Right lung (tissue), 5 donors: ENCODE results near the gene ZDHHC14. TPM values are rescaled to one million over a fixed set of nuclear protein-coding genes. Genes with fewer than 3 reads are reported as not detected.
A peak's percentile ranks its signal among the peaks of the same experiment; 100 is the strongest.

Experiments
- DNase-seq, 2 donors: peaks; one replicate each; pipeline ENCODE4 v3.0.0-alpha.2; 2013
- polyA plus RNA-seq, 5 donors: library from polyadenylated mRNA; unstranded; fragments of 120-200 nt; gene quantifications; one replicate each; pipeline versions ENCODE4 v1.2.1 to v1.2.3, GENCODE V29; 2013; ENCODE audit warnings: inconsistent platforms in 1 of 5, low replicate concordance in 1 of 5; ENCODE audit not compliant: insufficient read length in 5 of 5, insufficient read depth in 1 of 5

Gene ZDHHC14
- polyA plus RNA-seq, 5 donors = 19.1 to 29.5 (median 25.6) TPM

DNA sequence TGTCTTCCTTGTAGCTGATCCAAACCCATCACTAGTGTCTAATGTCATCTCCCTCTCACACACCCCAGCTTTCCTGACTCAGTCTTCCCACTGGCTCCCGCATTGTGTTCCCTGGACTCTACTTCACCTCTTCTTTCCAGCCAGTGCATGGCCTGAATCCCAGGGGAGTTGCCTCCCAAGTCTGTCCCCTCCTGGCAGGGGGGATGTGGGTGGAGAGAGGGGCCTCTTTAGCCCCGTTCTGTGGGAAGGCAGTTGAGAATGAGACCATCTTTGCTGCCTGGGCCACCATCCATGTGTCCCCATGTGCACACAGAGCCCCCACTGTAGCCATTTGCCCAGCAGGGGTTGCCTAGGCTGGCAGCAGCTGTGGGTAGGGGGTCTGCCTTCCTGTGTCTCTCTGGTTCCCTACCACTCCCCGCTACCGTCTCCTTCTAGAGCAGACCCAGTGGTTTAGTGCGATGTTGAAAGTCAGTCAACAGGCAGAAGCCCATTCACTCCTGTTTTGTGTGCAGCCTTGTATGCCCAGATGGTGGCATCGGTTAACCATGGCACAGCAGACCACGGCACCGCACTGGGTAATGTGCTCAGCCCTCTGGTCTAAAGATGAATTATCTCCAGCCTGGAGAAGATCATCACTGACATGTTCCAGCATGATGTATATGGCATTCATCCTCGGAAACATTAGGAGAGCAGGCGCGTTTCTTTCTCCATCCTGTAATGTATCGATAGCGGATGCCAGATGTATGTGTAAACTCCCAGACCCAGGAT, 263.2 kb downstream of the ZDHHC14 start:
- DNase-seq = no peak

DNA sequence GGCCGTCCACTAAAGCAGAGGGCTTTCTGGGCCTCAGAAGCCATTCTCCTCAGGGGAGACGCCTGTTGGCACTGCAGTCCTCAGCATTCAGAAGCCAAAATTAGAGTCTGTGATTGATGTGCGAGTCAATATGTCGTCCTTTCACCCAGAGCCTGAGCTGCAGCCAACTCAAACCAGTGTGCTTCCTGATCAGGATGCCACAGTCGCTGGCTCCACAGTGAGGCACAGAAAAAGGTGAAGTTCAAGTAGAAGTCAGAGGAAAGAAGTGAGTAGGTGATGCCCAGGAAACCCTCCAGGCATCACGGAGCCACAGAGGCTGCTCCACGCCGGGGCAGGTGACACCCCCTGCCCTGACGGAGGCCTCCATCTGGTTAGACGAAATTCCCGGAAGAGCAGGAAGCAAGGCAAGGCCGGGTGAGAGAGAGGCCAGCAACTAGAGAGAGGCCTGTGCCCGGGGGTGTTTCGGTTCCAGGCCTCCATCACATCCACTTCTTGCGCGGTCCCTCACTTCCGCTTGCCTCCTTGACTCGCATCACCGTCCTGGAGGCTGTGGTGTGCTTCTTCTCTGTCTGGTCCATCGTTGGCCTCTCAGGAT, 264.3 kb downstream of the ZDHHC14 start:
- DNase-seq = no peak

DNA sequence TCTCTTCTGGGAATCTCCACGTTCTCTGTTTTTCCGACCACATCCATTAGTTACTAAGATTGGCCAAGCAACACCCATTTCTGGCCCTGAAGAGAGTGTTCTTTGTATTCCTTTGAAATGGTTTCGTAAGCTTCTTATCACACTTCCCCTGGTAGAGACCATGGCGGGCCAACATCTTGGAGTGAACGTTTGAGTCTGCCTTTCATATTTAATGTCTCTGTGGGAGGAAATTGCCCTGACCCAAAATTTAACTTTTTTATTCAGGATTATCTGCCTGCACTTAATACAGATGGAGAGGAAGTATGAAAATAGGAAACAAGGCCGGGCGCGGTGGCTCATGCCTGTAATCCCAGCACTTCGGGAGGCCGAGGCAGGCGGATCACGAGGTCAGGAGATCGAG, 265.0 kb downstream of the ZDHHC14 start:
- DNase-seq = no peak

DNA sequence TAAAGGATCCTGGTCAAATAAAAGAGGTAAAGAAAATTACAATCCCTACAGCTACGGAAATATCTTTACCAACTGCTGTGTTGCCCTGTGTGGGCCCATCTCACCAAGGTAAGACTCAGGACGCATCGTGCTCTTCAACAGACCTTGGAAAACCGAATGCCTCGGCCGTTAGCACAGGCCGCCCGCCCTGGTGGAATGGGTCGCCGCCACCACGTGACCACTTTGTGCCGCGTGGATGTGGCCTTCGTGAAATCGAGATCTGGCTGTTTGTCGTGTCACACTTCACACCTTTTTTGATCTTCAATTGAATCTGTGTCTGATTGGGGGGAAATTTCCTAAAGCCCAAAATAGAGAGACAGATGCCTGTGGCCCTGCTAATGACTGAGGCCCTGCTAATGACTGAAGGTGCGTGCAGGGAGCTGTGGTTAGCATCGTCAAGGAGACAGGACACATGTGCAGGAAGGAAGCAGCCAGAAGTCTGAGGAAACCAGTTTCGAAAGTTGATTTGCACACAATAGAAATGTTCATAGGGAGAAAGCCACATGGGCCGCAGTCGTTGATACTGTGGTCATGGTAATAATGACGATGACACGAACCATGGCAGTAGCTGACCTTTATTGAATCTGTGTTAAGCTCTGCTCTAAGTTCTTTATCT, 266.4 kb downstream of the ZDHHC14 start:
- no peak for DNase-seq

DNA sequence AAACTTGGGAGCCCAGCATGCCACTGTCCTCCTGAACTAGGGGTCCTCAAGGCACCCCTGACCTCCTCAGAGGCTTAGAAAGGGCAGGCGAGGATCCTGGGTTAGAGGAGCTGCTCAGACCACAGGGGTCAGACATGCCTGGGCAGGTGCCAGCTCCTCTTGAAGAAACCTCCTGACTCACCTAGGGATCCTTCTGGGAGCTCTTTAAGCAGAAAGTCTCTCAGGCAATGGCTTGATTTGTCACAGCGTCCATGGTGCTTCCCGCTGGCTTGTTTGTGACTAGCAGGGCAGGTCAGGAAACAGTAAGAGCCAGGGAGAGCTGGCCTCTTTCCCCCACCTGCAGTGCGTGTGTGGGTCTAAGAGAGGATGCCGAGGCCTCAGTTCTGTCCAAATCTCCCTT, 267.6 kb downstream of the ZDHHC14 start:
- DNase-seq = no peak

DNA sequence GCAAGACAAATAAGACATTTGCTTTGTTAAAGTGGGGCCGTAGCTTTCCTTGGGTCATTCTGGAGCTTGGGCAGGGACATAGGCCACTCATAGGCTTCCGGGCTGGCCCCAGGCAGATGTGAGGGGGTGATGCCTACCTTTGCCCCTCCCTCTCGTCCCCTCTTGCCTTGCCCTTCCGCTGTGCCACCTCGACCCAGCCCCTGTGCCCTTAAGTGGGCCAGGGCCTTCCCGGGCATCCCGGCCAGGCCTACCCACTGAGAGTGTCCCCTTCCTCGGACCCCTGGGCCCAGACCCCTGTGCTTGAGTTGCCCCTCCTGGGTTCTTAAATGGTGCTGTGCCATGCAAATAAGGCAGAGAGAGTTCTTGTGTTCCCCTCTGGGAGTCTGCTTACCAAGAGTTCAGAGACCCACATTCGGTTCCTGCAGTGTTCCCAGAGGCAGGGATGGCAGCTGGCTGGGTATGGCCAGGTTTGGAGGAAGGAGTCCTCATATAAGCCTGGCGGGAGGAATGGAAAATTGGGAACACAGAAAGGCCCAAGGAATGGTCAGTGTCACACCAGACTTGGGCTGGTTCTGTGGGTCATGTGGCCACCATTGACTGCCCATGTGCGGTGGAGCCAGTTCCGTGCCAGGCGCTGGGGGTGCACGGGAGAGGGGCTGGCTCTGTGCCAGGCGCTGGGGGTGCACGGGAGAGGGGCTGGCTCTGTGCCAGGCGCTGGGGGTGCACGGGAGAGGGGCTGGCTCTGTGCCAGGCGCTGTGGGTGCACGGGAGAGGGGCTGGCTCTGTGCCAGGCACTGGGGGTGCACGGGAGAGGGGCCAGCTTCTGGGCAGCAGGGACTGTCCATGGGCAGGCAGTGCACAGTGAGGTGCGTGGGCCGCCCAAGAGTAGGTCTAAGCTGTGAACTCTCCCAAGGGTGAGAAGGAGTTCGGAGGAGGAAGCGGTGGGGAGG, 268.6 kb downstream of the ZDHHC14 start:
- no peak for DNase-seq

DNA sequence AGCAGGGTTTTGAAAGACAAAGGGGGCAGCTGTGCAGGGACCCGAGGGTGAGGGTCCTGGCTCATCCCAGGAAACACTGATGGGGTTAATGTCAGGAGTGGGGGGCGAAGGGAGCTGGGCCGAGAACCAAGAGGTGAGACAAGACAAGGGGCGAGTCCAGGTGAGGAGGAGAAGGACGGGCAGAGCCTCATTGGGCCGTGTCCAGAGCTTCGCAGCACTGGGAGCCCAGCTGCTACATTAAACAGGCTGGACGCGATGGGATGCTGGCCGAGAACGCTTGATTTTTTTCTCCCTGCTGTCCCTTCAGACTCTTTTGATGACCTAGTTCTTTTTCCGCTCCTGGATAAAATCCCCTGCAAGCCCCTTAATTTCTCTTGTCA, 269.3 kb downstream of the ZDHHC14 start:
- DNase-seq = peak; percentile 38 to 41

DNA sequence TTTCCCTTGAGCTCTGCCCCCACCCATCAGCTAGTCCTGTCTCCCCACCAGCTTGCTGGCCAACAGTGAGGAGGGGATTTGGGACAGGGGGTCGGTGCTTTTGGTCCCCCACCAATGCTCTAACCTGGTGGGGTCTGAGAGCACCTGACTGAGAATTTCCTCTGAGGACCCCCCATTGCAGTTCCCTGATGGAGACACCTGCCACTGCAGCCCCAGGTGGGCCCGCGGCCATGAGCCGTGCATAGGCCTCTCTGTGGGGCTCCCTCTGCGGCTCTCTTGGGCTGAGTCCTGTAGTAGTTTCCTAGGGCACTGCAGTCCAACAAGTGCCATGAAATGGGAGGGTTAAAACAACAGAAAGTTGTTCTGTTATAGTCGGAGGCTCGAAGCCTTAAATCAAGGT, 269.8 kb downstream of the ZDHHC14 start:
- no peak for DNase-seq

DNA sequence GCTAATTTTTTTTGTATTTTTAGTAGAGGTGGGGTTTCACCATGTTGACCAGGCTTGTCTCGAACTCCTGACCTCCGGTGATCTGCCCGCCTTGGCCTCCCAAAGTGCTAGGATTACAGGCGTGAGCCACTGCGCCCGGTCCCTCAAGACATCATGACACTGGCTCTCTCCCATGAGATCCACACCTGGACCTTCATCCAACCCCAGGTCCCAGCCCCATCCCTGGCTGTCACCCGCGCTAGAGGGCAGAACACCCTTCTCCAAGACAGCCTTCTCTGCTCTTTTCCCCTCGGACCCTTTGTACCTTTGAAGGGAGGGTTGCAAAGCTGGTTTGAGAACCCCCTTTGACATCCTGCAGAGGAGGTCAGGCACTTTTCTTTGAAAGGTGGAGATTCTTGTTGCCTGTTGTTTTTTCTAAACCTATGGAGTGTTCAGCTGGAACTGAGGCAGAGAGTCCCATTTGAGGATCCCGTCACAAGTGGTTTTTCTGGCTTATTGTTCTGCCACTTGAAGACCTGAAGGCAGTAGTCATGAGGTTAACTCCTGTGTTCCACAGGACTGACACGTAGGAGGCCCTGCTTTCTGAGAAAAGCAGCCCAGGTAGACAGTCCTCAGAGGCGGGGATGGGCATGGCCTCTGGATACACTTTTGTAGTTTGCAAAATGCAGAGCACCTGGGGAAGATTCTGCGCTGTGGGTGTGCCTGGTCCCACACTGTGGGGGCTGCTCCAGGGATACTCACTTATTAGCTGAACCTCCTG, 270.9 kb downstream of the ZDHHC14 start:
- no peak for DNase-seq

DNA sequence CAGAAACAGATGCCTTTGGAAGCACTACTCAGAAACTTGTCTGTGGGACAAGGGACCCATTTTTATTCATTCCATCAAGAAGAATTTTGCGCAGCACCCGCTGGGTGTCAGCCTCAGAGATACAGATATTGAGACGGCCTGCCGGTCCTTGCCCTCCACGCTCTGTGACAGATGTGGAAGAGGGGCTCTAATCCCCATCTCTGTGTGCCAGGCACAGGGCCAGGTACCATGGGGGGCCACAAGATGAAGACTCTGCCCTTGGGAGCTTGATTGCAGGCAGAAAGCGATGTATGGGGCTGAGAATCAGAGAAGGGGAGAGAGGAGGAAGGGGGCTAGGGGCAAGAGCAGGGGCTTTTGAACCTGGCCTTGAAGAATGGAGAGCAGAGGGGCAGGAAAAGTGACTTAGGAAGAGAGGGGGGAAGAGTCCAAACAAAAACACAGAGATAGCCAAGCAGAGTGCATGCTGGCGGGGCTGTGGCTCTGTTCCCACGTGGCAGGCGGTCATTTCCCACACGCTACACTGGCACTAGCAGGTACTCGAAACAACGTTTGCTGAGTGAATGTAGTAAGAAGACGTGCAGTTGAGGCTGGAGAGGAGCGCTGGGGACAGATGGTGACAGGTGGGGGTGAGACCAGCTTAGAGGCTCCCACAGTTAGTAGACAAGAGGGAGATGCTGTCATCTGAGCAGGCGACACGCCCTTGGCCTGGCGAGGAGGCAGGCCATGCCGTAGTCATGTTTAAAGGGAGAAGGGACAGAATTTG, 271.8 kb downstream of the ZDHHC14 start:
- DNase-seq = no peak

DNA sequence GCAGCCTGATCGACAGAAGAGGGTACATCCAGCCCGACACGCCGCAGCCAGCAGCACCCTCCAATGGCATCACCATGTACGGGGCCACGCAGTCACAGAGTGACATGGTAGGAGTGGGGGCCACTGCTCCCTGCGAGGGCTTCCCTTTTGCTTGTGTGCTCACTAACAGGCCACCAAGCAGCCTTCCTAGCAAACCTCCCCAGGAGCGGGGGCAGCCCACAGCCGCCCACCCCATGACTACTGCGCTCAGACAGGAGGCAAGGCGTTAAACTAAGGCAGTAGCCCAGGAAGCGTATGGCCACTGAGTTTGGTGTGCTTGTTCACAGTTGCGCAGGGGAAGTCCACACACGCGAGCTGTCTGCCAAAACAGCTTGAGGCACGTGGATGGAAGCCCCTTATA, 272.5 kb downstream of the ZDHHC14 start:
- no peak for DNase-seq

DNA sequence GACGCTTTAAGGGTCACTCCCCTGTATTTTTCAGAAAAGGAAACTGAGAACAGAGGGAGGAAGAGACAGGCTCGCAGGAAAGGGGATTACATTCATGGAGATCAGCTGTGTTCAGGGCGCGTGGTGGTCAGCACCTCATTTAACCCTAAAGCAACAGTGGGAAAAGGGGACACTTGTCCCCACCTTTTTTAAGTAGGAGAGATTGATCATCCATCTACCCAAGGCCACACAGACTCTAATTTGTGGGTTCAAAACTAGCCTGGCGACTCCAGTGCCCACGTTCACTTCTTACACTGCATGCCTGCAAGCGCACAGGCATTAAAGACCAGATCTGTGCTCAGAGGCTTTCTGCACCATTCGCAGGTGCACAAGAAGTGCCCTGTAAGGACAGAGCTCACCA, 274.1 kb downstream of the ZDHHC14 start:
- no peak for DNase-seq

DNA sequence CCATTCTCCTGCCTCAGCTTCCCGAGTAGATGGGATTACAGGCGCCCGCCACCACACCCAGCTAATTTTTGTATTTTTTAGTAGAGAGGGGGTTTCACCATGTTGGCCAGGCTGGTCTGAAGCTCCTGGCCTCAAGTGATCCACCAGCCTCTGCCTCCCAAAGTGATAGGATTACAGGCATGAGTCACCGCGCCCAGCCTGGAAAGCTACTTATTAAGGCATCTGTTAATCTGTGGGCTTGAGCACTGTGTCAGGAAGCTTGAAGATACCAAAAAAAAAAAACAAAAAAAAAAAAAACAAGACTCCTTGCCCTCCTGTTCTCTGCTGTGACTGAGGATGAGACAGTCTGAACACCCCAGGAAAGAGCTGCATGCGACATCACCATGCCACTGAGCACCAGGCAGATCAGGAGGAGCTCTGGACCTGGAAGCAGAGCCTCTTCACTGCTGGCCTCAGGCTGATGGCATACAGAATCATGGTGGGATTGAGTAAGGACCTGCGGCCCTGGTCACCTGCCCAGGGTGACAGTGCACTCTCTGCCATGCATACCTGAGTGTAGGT, 275.5 kb downstream of the ZDHHC14 start:
- DNase-seq = no peak

DNA sequence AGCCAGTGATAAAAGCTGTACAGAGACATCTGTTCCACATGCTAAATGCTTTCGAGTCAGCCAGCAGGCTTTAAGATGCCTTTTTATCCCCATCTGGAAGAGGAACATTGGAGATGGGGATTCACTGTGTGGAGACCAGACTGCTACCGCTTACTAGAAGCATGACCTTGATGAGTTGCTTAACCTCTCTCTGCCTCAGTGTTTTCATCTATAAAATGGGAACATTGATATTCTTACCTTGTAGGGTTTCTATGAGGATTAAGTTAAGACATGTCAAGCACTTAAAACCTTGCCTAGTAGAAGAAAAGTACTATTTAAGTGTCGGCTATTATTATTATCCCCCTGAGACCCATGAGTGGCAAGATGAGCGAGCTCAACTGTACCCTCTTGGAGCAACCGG, 276.8 kb downstream of the ZDHHC14 start:
- no peak for DNase-seq

DNA sequence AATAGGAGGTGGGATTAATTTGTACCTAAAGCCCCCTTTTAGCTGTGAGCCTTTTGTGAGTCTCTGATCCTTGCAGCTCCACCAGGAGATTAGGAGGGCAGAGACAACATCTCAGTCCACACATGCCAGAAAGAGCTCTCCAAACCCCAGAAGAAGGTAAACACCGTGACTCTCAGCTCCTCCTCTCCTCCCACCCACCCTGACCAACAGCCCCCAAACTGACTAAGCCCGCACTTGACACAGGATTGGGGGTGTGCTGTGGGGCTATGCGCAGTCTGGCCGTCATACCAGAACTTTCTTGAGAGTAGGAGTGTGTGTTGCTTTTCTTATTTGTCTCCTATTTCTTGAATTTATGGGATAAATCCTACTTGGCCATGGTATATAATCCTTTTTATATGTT, 277.3 kb downstream of the ZDHHC14 start:
- no peak for DNase-seq

DNA sequence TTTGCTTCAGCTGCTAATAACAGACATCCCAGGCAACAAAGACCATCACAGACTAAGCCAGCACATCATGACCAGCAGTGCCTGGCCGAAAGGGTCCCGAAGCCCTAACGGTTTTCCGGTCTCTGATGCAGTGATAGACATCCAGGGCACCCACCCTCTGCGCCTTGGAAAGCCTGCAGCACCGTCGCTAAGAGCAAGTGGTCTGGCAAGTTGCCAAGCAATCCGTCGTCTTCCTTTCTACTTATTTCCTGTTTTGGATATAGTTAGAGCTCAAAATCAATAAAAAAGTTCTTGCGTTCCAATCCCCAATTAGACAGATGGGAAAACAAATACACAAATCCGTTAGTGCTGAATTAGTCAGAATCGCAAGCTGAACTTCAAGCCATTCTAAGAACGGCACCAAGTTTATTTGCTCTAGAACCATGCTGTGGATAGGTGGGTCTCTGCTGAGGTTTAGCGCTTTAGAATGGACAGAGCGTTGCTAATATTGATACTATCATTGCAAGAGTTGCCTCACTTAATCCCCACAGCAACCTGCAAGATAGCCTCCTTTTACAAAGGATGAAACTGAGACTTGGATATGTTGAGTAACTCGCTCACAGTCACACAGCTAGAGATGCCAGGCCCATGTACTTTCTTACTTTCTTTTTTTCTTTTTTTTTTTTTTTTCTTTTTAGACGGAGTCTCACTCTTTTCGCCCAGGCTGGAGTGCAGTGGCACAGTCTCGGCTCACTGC, 278.7 kb downstream of the ZDHHC14 start:
- DNase-seq = no peak

DNA sequence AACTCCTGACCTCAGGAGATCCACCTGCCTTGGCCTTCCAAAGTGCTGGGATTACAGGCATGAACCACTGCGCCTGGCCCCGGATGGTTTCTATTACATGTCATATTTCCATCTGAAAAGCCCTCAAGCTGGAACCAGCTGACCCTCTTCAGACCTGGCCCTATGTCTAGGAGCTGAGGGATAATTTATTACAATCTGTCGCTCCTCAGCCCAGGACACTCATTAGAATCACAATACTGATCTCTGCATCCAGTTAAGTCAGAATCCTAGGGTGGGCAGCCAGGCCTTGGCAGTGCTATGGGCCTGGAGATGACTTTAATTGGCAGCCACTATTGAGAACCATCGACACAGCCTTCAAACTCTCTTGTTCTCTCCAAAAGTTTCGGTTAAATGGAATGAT, 279.4 kb downstream of the ZDHHC14 start:
- no peak for DNase-seq

DNA sequence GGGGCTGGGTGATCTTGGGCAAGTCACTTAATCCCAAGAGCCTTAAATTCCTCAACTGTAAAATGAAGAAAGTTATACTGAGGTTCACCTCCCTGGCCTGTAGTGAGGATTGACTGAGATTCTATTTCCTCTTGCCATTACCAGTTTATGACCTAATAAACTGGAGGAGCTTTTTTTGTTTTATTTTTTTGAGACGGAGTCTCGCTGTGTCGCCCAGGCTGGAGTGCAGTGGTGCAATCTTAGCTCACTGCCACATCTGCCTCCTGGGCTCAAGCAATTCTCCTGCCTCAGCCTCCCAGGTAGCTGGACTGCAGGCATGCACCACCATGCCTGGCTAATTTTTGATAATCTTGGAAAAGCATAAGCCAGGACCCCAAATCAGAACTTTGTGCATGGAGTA, 280.7 kb downstream of the ZDHHC14 start:
- no peak for DNase-seq

DNA sequence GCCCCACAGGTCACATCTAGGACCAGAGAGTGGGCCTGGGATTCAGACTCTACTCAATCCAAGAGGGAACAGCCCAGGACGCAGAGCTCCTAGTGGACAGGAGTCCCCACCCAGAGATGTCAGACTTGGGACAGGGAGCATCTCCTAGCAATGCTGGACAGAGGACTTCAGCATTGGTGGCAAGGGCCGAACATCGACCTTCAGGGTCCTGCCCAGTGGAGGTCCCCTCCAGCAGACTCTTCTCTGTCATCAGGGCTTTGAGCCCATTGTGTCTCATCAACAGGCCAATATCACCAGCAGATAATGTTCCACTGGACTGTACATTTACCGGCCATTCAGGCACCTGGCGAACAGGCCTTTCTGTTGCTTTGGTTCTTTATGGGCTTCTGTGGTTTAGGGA, 282.3 kb downstream of the ZDHHC14 start:
- no peak for DNase-seq

DNA sequence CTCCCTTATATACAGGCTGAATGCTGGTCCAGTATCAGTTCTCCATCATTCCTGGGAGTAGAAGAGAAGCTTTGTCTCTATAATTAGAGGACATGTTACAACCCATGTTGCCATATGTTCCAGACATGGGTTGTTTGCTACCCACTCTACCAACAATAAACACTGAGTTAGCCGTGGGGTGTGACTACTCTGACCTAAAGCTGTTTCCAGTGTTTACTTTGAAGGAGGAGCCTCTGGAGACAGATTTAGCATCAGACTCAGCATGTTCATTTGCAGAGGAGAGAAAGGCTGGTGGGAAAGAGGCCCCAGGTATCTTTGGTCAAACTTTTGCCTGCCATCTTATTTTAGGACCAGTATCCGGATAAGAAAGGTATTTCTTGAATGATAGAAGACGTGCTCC, 284.2 kb downstream of the ZDHHC14 start:
- DNase-seq = no peak
